ENCODE results near the gene MYO16.
"Not testable (repeated sequence)": the region's sequence is repeated elsewhere in the genome, so short reads cannot be mapped to it uniquely, and the experiment has no call there.

MYO16 gene

DNA sequence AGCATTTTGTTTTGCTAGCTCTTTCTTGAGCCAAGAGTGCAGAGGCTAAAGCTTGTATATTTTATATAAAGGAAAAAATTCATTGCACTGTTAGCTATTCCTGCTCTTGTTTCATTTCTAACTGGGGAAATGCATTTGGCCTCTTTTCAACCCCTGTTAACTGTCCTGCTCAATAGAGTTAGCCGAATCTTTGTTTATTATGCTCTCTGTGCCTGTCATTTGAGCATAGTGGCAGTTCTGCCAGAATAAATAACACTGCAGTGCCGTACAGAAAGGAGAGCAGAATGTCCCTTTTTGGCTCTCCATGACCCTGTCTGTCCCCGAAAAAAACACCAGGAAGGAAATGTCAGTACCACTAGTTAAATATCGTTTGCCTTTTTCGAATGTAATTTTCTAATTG lies 350.8 kb downstream of the MYO16 start:
- no peak for DNase-seq (ENCODE audit: low read depth in 2 of 2)

DNA sequence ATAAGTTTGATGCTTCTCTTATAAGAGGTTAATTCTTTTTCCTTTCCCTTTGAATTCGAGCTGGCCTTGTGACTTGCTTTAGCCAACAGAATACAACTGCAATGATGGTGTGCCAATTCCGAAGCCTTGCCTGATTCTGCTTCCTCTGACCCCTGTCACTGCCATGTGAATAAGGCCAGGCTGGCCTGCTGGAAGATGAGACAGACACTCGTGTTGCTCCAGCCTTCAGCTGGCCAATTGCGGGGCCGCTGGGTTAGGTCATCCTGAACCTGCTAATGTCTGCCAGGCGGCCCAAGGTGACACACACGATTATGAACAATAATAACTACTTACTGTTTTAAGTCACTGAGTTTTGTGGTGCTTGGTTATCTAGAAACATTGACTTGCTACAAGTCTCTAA lies 352.0 kb downstream of the MYO16 start:
- DNase-seq (ENCODE audit: low read depth in 2 of 2) = no peak

DNA sequence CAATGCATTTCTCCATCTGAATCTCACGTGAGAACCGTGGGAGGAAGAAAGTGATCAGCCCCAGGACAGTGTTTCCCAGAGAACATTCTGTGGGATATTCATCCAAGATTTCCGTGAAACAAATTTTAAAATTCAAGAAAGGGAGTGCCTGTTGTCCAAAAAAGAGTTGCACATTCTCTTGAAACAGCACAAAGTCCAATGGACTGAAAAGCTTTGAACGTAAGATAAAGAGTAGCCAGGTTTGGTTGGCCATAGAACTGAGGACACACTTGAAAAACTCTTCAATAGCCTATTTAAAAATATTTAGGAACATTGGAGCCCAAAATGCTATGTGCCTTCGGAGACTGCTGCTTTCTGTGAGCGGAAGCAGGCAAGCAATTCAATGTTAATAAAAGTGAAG lies 353.9 kb downstream of the MYO16 start:
- no peak for DNase-seq (ENCODE audit: low read depth in 2 of 2)

DNA sequence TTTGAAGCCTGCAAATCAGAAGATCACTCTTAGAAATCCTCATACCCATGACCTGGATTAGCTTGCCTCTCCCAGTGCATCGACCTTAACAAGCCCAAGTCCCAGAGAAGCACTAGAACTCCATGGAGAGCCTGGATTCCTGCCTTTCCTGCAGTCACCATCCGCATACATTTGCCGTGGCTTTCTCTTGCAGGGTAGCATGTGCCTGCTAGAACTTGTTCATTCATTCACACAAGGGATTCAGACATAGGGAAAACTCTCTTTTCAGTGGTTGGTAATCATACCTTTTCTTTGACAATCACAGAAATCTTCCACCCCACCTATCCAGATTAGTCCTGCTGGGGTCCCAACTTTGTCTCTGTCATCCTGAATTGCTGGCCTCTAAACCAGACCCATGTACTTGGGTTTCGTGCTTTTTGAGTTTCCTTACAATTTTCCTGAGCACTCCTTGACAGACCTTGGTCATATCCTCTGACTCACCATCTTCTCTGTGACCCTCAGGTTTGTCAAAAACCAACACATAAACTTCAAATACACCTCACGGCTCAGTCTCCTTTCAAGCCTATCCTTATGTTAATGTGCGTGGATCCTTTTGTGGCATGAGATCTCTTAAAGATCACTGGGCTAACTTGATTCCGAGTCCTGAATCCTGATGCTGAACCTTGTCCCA lies 355.0 kb downstream of the MYO16 start:
- no peak for DNase-seq (ENCODE audit: low read depth in 2 of 2)

DNA sequence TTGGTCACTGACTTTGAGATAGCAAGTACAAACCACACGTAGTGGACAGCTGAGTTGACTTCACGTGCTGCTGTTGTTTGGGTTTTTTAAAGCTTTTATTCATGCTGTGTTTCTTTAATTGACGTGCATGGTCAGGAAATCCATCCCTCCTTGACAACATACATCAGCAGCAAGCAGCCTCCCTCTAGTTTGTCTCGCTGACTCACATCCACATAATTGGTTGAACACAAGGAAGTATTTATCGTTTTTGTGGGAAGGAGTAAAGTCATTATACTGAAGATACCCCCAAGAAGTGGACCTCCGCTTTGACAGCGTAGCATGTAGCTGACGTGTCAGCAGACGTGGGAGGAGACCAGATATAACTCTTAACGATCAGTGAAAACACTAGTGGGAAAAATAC lies 355.8 kb downstream of the MYO16 start:
- no peak for DNase-seq (ENCODE audit: low read depth in 2 of 2)

DNA sequence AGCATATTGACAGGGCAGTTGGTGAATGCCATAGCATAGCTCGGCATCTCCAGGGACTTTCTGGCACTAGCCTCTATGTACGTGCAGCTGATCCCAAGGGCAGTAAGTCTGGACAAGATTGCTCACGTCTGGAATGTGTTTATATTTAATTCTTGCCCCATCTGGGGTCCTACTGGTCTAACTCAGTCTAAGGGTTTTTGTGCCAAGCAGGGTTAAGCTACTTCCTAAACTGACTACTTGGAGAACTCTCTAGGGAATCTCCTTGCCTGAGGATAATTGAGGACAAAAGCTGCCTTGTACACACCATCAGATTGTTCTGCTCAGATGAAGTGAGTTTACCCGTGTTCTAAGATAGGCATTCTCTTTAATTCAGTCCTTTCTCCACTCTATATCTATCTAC lies 358.1 kb downstream of the MYO16 start:
- no peak for DNase-seq (ENCODE audit: low read depth in 2 of 2)

DNA sequence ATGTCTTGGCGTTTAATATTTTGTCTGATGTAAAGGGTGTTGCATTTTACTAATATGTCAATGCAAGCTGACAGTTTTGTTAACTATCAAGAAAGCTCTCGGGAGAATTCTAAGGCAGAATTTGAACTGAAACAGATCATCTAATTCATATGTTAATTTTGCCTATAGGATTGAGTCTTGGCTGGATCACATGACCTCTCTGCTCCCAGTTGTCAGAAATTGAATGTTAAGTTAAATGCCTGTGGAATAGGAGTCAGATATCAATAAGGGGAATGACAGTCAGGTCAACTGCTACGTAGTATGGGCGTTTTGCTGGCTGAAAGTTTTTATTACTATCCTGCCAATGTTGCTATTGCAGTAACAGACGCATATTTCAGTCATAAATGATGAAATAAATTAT lies 358.5 kb downstream of the MYO16 start:
- DNase-seq (ENCODE audit: low read depth in 2 of 2) = no peak

DNA sequence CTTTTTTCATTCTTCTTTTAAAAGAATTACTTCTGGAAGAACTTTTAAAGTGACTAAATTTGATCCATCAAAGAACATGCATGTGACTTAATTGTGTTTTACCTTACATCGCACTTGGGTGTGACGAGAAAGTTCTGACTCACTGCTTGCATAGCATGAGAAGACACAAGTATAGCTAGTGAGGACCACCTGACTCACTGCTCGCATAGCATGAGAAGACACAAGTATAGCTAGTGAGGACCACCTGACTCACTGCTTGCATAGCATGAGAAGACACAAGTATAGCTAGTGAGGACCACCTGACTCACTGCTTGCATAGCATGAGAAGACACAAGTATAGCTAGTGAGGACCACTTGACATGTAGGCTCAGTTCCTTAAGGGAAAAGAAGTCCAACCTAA lies 362.0 kb downstream of the MYO16 start:
- DNase-seq (ENCODE audit: low read depth in 2 of 2) = not testable (repeated sequence)

DNA sequence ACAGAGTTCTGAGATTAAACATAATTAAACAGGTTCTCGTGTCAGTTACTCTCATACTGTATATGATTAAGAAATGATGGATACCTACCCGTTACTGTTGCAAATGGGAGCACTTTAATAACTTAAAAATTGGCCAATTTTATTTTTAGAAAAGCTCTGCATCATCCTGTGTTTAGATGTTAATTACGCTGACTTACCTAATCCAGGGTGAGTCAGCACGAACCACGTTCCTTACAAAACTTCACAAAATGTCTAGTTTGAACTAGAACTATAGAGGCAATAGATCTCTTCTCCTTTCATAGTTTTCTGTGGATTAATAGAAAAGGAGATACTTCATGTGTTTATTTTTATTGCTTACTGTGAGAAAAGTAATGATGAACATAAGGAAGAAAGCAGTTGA lies 363.9 kb downstream of the MYO16 start:
- no peak for DNase-seq (ENCODE audit: low read depth in 2 of 2)

DNA sequence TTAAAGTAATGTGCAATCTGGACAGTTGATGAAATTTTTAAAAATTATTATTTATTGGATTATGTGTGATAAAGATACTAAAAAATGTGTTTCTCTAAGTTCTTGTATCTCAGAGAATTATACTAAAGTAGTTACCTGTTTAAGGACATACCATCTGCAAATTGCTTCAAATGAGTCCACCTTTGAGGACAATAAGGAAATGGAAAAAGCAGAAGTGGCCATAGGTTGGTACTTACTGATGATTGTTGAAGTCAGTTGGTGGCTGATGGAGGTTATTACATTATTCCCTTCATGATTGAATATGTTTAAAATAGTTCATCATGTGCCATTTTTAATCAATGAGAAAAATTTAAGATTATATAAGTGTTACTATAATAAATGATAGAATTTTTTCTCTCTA lies 367.0 kb downstream of the MYO16 start:
- no peak for DNase-seq (ENCODE audit: low read depth in 2 of 2)

DNA sequence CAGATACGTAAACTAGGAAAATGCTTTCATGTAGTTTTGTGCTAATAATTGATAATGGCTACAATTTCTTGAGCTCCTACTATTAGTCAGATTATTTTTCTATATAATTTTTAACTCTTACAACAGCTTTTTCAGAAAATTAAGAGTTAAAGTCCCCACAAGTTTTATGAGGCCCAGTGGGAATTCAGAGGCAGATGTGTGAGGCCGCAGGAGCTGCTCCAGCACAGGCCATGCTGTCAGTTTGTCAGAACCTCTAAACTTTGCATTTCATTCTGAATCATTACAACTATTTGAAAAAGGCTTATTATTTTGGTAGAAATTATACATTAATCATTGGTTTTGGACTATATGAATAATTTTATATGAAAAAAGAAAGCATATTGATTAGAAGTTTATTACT lies 370.8 kb downstream of the MYO16 start:
- DNase-seq (ENCODE audit: low read depth in 2 of 2) = no peak

DNA sequence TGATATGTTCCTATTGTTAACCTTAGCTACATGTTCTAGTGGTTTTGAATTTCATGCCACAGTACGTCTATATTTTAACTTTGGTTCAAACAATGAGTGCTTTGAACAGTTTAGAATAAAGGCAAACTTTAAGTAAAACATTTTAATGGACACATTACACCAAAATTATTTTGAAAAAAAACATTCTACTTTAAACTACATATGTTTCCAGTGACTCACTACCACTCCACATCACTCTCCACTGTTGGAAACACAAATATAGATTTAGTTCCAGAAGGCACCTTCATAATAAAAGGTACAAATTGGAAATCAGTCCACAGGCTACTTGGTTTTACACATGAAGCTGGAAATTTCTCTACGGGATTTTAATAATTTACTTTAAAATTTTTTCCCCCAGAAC lies 373.5 kb downstream of the MYO16 start:
- DNase-seq (ENCODE audit: low read depth in 2 of 2) = no peak

DNA sequence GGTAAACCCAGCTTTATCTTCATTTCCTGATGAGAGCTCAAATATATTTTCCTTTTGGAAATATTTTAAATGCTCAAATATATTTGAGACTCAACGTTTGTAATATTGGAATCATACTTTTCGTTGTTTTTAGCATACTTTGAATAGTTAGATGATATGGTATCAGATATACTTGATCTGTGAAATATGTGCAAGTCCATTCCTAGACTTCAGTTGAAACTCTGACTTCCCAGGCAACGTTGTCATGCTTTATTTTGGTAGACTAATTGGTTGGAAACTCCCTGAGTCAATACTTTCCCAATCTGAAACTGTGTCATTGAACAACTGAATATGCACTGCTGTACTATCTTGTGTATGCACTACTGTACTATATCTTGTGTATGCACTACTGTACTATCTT lies 378.5 kb downstream of the MYO16 start:
- no peak for DNase-seq (ENCODE audit: low read depth in 2 of 2)

DNA sequence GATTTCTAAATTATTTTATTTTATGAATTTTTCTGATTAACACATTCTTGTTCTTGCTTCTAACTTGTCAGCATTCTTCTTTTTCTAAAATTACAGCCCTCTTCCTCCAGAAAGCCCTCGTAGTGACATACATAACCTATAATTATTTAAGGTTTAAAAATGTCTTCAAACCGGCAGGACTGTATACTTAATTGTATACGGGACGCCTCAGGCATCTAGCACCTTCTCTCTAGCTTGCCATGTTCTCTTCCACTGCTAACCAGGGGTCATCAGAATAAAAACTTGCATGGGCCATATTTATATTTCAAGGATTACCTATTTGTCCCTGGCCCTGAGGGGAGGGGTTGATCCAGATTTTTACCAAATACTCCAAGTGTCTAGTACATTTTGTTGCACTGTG lies 380.3 kb downstream of the MYO16 start:
- DNase-seq (ENCODE audit: low read depth in 2 of 2) = no peak

DNA sequence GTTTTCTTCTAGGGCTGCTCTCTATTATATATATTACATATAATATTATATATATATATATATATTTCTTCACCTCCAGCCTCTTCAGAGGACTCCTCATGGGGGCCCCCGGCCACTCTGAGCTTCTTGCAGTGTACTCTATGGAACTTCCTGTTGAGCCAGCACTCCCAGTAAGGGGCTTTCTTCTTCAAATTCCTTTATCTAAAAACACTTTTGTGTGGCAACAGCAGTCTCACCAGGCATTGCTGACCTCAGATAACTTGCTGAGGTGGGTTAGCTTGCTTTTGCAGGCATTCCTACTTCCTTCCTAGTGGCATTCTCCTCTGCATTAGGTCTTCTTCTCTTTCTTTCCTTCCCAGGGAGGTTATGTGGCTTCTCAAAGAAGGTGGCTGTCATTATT lies 381.5 kb downstream of the MYO16 start:
- no peak for DNase-seq (ENCODE audit: low read depth in 2 of 2)

DNA sequence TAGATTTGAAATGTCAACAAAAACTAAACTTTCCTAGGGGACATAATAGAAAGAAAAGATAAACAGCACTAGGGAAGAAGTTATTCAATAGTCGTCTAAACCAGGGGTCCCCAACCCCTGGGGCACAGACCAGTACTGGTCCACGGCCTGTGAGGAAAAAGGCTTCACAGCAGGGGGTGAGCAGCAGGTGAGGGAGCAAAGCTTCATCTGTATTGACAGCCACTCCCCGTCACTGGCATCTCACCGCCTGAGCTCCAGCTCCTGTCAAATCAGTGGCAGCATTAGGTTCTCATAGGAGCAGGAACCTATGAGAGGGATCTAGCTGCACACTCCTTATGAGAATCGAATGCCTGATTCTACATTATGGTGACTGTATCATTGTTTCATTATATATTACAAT lies 382.7 kb downstream of the MYO16 start:
- no peak for DNase-seq (ENCODE audit: low read depth in 2 of 2)

DNA sequence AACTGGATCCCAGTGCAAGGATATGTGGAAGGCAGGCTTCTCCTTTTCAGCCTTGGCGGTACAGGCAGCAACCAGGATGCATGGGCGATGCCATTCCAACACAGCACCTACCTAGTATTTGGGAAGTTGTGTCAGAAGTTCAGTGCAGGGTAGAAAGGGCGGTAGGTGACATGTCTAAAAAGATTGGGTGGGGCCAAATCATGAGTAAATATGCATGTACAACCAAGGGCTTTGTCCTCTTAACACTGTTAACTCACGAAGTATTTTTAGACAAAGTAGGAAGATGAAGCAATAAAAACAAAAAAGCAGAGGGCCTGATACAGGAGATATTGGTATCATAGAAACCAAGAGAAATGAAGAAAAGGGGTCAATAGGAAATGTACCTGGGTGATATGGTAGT lies 392.1 kb downstream of the MYO16 start:
- no peak for DNase-seq (ENCODE audit: low read depth in 2 of 2)

DNA sequence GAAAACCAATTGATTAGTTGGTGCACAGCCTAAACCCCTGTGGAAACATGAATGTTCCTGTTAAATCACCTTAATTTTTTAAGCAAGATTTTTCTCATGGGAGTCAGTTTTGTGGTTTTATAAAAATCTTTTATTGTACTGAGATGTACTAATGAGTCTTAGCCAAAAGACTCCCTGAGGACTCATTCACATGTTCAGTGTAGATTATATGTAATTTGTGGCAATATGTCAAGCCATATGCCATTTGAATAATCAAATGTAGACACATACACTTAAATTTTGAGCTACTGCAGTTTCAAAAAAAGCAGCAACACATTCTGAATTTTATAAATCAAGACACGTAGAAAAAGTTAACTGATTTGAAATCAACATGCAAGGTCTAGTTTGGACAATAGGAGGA lies 395.2 kb downstream of the MYO16 start:
- DNase-seq (ENCODE audit: low read depth in 2 of 2) = no peak

DNA sequence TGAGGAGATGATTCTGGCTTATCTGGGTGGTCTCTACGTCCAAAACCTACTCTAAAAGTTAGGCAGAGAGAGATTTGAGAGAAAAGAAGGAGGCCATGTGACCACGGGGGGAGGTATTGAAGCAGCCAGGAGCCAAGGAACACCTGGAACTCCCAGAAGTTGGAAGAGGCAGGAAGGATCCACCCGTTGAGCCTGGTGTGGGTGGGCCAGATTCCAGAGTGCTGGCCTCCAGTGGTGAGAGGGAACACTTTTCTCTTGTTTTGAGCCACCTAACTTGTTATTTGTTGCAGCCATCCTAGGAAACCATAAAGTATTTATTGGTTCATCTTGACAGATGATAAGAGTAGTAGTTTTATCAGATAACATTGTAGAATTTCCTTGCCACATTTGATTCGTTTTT lies 396.9 kb downstream of the MYO16 start:
- DNase-seq (ENCODE audit: low read depth in 2 of 2) = no peak

DNA sequence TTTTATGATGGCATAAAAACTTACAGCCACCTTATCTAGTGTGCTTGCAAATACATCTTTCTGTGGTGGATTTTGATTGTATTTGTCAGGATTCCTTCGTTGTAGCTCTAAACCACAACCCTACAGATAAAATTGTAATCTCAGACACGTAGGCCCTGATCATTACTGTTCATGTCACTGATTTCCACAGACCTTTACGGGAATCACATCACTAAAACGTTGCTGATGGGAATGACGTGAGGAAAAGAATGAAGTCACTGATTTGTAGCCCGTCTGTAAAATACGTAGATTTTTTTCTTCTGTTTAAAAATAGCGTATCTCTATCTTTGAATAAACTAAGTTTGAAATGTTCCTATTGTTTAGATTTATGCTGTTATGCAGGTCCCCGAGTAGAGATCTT lies 399.2 kb downstream of the MYO16 start:
- DNase-seq (ENCODE audit: low read depth in 2 of 2) = no peak

DNA sequence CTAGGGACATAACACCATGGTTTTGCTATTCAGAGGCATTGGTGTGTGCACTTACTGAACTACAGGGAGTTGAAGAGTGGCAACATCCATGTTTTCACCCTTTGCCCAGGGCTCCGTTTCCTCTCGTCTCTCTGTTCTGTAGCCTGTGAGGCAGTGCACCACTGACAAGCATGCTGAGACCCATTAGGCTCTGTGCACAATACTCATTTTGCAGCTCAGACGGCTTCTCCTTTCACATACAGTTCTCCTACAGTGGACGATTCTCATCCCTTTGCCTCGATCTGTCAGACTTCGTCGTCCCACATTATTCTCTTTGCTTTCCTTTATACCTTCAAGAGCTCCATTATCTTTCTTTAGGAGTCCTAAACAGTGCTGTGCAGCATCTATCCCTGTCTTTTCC lies 403.7 kb downstream of the MYO16 start:
- DNase-seq (ENCODE audit: low read depth in 2 of 2) = no peak

DNA sequence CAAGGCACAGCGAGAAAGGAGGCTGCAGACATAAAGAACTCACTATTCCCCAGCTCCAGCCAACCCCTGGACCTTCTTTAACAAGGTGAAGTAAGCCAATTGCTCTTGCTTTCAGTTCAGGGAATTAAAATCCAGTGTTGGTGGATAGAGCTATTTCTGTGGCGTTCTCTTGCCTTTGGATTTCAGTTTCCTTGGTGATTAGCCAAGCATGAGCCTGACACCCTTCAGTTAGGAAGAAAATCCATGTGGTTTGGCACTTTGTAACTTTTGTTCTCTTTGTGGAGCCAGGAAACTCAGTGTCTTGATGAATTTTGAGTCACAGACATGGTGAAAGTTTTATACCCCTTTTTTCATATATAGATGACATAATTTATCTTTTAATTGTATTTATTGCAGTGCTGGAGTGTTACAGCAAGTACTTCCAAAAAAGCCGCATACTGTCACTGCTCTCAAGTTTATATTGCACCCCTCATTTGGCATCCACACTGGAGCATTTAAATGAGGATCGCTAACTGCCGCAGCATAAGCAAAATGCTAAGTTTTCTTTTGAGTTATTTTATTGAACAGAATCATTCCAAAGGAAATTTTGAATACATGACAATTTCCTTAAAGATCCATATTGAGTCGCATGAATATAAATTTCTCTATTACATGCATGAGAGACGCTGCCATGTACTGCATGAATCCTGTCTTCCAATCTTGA lies 406.8 kb downstream of the MYO16 start:
- DNase-seq (ENCODE audit: low read depth in 2 of 2) = no peak

DNA sequence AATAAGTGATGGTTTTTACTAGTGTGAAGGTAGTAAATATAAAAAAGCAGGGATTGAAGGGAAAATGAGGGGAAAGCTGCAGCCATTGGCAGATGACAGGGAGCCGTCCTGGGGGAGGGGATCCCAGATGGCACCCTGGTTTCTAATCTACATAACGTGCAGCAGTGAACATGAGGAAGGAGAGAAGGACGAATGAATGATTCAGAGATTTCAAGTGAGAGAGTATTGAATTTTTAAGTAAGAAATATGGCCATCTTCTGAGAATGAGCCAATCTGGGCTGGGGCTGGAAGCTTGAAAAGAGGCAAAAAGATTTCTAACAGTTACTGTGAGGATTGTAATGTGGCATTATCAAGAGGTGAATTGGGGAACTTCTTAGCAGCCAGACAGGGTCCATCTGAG lies 414.2 kb downstream of the MYO16 start:
- DNase-seq (ENCODE audit: low read depth in 2 of 2) = no peak

DNA sequence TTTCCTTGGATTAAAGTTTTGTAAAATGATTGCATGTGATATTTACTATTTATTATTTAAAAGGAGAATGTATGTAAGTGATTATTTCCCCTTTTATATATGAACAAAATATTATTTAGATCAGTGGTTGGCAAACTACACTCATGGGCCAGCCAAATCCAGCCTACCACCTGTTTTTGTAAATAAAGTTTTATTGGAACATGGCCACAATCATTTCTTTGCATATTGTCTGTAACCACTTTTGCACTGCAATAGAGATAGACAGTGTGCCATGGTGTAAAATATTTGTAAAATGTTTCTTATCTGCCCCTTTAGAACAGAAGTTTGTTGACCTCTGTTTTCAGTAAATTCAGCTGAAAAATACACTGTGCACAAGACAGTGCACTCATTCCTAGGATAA lies 426.4 kb downstream of the MYO16 start:
- no peak for DNase-seq (ENCODE audit: low read depth in 2 of 2)

Measured in stimulated activated CD8-positive, alpha-beta memory T cell treated with anti-CD3 and anti-CD28 coated beads, Interleukin-2, amount 100 ng/mL, for 1 hour (primary cell).